MM.1S (cell line): Measurements from ENCODE around the gene ANKRD27.

Experiments
- EZH2 ChIP-seq: fragments of 300-600 bp; sonication (generic); optimal IDR thresholded peaks from 2 replicates; pipeline ENCODE3; 2017; ENCODE audit warnings: low read depth, mild to moderate bottlenecking, antibody characterized with exemption, low read length, mixed read lengths
- EZH2phosphoT487 ChIP-seq: fragments of 300-600 bp; sonication (generic); IDR thresholded peaks from 2 replicates; pipeline ENCODE4 v1.6.1; 2018; ENCODE audit warnings: antibody characterized with exemption, low read length
- TF ChIP-seq, protein P1 (sequence below): fragments of 300-600 bp; sonication (generic); IDR thresholded peaks from 2 replicates; pipeline ENCODE4 v1.5.1; 2016; ENCODE audit warnings: antibody characterized with exemption, low read length, mixed read lengths

DNA sequence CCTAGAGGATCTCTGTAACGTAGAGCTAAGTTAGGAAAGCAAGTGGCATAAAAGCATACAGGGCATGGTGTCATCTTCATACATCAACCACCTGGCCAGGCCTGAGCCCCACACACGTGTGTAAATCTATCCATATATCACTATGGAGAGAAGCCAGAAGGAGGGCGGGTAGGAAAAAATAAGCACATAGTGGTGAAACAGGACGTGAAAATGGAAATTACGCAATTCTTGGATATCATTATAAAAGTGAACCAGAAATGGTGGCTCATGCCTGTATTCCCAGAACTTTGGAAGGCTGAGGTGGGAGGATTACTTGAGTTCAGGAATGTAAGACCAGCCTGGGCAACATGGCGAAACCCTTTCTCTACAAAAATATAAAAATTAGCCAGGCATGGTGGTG, 50.6 kb downstream of the ANKRD27 start:
- TF ChIP-seq, protein P1, sequence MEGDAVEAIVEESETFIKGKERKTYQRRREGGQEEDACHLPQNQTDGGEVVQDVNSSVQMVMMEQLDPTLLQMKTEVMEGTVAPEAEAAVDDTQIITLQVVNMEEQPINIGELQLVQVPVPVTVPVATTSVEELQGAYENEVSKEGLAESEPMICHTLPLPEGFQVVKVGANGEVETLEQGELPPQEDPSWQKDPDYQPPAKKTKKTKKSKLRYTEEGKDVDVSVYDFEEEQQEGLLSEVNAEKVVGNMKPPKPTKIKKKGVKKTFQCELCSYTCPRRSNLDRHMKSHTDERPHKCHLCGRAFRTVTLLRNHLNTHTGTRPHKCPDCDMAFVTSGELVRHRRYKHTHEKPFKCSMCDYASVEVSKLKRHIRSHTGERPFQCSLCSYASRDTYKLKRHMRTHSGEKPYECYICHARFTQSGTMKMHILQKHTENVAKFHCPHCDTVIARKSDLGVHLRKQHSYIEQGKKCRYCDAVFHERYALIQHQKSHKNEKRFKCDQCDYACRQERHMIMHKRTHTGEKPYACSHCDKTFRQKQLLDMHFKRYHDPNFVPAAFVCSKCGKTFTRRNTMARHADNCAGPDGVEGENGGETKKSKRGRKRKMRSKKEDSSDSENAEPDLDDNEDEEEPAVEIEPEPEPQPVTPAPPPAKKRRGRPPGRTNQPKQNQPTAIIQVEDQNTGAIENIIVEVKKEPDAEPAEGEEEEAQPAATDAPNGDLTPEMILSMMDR, result no peak
- TF ChIP-seq EZH2phosphoT487 (no peak), EZH2 (no peak)
